HG03097 (cell line): ENCODE data around the gene MEI1.

Experiments used
- ATAC-seq: cut with Tn5 transposase; IDR thresholded peaks from one replicate; pipeline ENCODE4 v1.9.1; 2021; ENCODE audit not compliant: unreplicated experiment, low FRiP score

Gene MEI1

GRCh38 chr22:41815716-41816115 is 116.4 kb downstream of the MEI1 start:
- no peak for ATAC-seq

GRCh38 chr22:41816241-41816640 is 116.9 kb downstream of the MEI1 start:
- ATAC-seq, result no peak

DNA sequence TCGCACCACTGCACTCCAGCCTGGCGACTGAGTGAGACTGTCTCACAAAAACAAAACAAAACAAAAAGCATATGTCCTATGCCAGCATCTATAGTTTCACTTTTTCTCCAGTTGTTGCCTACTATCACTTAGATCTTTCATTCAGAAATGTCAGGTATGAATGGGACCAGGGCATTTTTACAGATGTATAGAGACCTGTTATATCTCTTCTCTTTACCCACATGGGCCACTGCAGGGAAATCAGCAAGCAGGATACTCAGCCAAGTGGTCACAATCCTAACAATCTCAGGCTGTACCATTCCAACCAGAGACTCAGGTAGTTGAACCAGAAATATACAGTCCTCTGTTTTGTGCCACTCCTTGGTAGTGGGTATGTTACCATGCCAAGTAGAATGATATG is 117.6 kb downstream of the MEI1 start:
- no peak for ATAC-seq

- no peak for ATAC-seq
These were observed 118.7 kb downstream of the MEI1 start for GRCh38 chr22:41818011-41818410.

- no peak for ATAC-seq
These were observed 119.3 kb downstream of the MEI1 start for GRCh38 chr22:41818596-41818995.

DNA sequence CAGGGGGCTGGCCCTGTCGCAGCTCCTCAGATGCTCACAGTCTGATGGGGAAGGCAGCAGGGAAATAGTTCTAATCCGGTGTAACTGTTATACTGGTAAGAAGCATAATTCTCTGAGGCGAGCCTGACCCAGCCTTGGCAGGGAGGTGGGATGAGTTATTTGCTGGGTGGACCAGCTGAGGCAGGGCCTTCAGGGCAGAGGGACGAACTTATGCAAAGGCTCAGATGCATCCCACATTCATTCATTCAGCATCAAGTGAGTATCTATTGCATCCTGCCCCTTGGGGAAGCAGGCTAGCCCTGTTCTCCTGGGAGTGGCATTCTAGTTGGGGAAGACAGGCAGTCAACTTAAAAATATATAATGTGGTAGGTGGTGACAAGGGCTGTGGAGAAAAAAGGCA is 120.0 kb downstream of the MEI1 start:
- ATAC-seq, result no peak

DNA sequence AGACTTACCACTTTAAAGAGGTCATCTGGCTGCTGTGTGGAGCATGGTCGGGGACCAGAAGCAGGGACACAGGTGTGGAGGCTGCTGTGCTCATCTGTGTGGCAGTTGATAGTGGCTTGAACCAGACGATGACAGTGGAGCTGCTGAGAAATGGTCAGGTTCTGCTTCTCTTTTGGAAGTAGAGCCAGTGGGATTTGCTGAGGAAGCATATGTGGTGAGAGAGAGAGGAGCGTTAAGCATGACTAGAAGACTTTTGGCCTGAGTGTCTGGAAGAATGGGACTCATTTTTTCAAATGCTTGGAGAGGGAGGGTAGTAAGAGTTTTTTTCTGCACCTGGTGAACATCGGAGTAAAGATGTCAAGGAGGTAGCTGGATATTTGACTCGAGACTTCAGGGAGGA is 121.1 kb downstream of the MEI1 start:
- no peak for ATAC-seq

DNA sequence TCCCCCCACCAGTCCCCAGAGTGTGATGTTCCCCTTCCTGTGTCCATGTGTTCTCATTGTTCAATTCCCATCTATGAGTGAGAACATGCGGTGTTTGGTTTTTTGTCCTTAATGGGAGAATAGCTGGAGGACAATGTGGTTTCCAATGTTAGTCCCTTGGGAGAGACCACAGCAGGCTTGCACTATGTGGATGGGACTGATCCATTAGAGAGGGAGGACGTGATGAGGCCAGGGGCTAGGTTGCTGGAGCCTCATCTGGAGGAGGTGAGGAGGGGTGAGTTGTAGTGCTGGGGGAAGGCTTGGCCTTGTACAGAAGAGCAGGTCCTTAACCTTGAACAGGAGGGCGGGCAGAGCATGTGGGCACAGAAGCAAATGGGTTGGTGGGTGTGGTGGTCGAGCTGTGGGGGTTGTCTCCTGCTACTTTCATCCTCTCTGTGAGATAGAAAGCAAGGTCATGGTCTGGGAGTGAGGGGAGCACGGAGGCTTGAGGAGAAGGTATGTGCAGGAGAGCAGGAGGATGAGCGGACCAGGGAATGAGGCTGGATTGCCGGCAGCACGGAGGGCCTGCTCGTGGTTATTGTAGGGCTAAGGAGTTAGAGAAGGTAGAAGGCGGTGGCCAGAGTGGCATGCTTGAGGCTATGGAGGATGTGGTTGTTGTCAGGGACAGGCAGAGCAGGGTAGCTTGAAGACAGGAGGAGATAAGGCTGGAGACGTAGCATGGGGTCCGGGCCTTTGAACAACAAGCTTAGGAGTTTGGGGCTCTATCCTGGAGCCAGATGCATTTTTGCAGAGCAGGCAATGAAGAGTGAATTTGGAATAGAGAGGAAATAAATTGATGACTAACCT is 122.4 kb downstream of the MEI1 start:
- ATAC-seq, result no peak

DNA sequence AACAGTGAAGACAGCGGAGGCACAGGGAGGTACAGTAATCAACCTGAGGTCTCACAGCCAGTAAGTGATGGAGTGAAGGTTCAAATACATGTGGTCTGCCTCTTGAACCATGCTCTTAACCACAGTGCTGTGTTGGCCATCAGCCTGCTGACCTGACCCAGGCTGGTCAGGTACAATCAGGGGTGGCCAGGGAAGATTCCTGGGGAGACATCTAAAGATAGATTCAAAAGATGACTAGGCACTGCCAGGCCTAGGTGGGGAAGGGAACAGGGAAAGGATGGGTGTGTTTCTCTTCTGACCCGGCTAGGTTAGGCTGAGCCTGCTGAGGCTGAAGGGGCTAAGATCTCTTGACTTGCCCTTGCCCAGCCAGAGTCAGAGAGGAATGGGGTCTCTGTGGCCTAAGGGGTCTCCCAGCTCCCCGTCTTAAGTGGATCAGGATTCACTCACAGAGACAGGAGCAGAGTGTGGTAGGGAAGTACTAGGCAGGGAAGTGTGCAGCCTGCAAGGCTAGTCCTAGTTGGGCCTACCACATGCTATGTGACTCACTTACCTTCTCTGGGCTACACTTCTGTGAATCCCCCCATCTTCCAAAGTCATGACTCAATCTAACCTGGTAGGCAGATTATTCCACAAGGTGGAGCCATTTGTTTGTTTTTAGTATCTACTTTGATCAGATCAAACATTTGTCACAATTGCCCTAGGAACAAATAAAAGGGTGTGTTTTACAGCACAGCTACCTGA is 123.2 kb downstream of the MEI1 start:
- ATAC-seq, result no peak

- ATAC-seq, result no peak
These were observed 124.5 kb downstream of the MEI1 start for GRCh38 chr22:41823797-41824196.

DNA sequence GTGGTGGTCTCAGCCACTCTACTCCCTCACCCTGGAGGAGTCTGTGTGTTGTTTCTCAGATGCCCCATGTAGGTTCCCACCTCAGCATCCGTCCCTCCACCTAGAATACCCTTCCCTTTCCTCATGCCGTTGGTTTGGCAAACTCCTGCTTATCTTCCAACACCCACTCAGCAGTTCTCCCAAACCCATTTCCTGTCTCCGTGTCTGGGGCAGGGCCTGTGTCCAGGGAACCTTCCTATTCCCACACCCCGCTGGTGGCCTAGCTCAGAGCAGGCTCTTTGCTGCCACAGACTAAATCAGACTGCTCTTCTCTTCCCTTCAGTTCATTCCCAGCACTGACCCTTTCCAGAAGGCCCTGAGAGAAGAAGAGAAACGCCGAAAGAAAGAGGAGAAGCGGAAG is 126.1 kb downstream of the MEI1 start:
- ATAC-seq, result no peak

- ATAC-seq, result no peak
These were observed 126.7 kb downstream of the MEI1 start for GRCh38 chr22:41826021-41826420.

DNA sequence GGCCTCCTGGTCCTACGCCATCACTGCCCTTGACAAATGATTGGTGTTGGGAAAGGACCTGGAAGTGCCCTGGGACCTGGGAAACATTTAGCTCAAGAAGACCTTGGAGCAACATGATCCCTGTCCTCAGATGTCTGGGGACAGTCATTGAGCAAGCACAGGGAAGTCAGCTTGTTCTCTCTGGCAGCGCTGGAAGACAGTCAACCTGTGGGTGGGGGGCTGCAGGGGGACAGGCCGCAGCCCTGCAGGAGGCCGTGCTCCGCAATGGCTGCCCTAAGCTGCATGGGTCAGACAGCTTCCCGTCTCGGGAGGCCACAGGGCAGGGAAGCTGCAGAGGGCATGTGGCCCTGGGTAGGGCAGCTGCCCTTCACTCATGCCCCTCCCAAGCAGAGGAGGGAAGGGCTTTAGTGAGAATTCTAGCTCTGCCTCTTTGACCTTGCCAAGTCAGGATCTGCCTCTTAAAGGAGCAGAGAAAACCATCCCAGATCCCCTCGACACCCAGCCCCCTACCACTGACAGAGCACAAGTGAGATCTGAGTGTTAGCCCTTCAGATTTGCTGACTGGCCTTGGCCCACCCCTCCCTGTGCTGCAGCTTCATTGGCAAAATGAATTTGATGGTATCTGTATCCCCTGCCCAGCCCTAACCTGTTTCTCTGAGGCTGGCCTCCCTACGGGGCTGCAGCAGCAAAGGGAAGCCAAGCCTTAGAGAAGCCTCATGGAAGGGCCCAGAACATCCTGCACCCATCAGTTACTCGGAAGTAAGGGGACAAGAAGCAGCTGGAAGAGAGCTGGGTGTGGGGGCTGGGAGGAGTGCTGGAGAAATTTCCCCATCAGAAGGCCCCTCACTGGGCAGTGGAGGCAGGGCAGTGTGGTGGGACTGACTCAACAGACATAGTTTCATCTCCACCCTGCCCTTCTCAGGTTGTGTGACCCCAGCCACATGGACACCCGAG is 127.4 kb downstream of the MEI1 start:
- no peak for ATAC-seq

GRCh38 chr22:41827671-41828070 is 128.4 kb downstream of the MEI1 start:
- no peak for ATAC-seq

DNA sequence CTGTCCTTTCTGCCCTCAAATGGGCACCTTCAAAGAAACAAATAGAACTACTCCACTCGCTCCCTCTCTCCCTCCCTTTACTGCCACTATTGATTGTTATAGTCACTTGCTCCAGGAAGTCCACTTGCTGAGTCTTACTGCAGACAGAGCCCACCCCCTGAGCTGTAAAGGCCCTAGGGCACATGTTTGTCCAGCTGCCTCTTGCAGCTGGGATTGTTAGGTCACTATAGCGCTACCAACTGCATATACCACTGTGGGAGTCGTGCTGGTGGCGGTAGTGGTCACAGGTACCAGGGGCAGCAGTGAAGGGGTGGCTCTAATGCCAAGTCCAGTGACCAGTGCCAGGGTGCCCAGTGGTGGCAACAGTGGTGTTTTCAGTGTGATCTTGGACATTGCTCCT is 129.2 kb downstream of the MEI1 start:
- no peak for ATAC-seq

DNA sequence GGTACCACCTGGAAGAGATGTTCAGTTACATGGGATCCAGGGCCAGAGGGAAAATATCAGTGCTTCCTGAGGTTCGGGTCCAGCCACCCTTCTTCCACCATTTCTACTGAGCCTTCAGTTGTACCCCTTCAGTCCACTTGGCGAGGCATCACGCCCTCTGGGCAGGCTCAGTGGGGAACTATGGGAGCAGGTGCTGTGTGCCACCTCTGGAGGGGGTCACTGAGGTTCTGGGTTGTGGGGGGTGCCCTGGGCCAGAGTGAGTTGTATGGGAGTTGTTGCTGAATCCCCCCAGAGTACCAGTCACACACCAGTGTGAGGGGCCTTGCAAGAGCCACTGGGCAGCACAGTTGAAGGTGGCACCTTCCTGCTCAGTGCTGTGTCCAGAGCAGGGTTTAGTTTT is 130.9 kb downstream of the MEI1 start:
- no peak for ATAC-seq

GRCh38 chr22:41831383-41831782 is 132.1 kb downstream of the MEI1 start:
- ATAC-seq, result no peak

DNA sequence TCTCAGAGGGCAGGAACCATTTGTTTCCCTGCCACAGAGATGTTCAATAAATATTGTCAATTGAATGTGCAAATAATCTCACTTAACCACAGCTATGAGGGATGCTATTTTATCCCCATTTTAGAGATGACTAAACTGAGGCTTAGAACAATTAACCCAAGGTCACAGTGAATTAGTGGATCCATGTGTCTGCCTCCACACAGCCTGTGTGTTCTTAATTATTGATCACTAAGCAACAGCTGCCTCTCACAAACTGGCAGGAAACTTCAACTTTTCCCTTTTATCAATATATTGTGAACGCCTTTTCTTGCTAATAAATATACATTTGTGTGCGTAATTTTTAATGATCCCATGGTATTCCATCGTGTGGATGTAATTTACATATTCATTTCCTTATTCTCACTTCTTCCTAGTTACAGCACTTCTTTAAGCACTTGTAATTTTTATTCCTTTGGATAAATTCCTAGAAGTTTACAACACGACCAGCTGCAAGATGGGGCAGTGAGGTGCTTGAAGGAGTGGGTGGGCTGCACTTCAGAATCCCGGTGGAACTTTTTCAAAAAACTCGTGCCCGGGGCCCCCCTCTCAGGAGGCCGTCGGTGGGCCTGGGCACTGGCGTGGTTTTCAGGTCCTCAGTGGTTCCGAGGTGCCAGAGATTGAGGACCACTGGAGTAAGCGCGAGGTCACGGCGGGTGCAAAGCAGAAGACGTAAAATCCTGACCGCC is 132.7 kb downstream of the MEI1 start:
- no peak for ATAC-seq

- peak; percentile 87 for ATAC-seq
These were observed 133.5 kb downstream of the MEI1 start, which contains the start of gene SREBF2 for GRCh38 chr22:41832553-41833368. Gene SREBF2, plus strand, starts transcription at chr22:41833105. Its CDS starts 166 bp downstream, at chr22:41833271.
